ENCODE measurements around the gene KHDC4. TPM values are rescaled to one million over a fixed set of nuclear protein-coding genes. Genes with fewer than 3 reads are reported as not detected.

The KHDC4 gene
- polyA plus RNA-seq, 1 donor, result 75.2 TPM

DNA sequence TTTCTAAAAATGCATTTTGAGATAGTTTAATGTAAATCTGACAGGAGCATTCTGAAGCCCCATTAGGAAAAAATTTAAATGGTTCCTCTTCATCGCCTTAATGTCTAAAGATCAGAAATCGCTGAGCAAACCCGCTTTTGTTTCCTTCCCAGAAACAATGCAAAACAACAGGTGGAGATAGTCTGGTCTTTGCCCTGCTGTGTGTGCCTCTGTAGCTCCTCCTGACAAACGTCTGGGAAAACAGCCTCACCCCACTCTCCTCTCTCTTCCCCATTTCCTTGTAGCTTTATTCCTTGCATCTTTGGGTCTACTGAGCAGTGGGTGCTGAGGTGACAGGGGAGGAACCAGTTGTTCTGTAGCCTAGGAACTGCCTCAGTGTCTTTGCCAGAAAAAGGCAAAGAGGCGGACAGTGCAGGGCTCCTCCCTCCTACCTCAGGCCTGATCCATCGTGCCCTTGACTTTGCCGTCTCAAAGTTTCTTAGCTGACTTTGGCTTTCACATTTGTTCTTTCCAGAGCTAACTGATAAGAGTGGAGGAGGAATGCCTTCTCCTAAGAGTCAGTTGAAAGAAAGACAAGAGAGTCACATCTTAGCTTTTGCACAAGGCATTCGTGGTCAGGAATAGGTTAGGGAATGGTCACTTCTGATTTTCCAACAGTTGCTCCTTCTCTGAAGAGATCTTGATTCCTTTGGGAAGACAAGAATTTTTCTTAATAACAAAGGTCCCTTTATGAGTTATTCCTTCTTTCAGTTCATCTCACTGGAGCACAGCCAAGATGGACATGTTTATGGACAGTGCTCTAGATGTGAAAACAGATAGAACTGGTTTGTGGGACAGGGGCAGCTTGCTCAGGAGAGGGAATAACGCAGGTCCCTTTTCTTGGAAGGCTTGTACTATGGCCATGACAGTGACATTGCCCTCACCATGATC, 49.9 kb downstream of the KHDC4 start:
- WGBS (ENCODE audit: insufficient coverage, low lambda C conversion rate), result 40% methylated on average over 1 of the region's 9 CpGs
- no peak overlapping the region for H3K4me3 ChIP-seq (ENCODE audit: low read length)
- no peaks in the 10 kb centered on the region for H3K27me3 ChIP-seq (ENCODE audit: control insufficient read depth, insufficient read depth, low read length)
- H3K36me3 ChIP-seq (ENCODE audit: control insufficient read depth, insufficient read depth, low read length), result no peaks in the 10 kb centered on the region
- DNase-seq, result peak; percentile 62 to 83
- peak overlapping the region; percentile 87 for H3K27ac ChIP-seq (ENCODE audit: low read length)
- H3K9me3 ChIP-seq (ENCODE audit: control insufficient read depth, low read depth, low read length), result no peaks in the 10 kb centered on the region
- H3K4me1 ChIP-seq (ENCODE audit: control insufficient read depth, insufficient read depth, low read length), result peaks cover 55% of the 10 kb centered on the region

DNA sequence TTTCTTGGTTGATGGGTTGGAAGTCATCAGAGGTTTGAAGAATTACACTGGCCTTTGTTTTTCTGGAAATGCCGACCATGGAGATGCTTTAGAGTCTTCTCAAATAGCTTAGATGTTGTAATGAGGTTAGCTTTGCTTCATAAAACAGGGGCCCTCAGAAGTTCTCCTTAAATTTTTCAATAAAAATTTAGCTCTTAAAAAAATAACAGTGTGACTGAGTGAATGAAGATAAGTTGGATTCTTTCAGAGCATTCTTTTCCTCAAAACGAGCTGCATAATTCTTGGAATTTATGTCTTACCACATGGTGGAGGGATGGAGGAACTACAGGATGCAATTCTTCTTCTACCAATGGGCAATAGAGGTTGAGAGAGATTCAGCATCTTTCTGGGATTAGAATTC, 51.4 kb downstream of the KHDC4 start:
- no peaks in the 10 kb centered on the region for H3K27me3 ChIP-seq (ENCODE audit: control insufficient read depth, insufficient read depth, low read length)
- H3K36me3 ChIP-seq (ENCODE audit: control insufficient read depth, insufficient read depth, low read length), result no peaks in the 10 kb centered on the region
- H3K4me3 ChIP-seq (ENCODE audit: low read length), result no peak overlapping the region
- H3K9me3 ChIP-seq (ENCODE audit: control insufficient read depth, low read depth, low read length), result no peaks in the 10 kb centered on the region
- peaks cover 57% of the 10 kb centered on the region for H3K4me1 ChIP-seq (ENCODE audit: control insufficient read depth, insufficient read depth, low read length)
- DNase-seq, result no peak
- H3K27ac ChIP-seq (ENCODE audit: low read length), result peak overlapping the region; percentile 87
- no CpG with 5 or more reads among the region's 2 CpGs for WGBS (ENCODE audit: insufficient coverage, low lambda C conversion rate)

DNA sequence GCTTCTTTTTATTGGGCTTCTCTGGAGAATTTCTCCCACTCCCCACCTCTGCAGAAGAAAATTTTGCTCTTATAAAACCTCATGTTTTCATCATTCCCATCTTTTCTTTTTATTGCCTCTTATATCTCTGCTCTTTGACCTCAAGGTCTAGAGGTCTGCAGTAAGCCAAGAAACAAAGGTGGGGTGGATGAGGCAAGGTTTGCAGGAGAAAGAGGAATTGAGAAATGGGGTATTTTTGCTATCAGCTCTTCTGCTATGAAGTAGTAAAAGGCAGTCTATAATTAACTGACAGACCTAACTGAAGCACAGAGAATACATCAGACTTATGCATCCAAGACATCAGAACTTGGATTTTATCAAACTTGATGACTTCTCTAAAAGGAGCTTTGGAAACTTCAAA, 52.0 kb downstream of the KHDC4 start:
- DNase-seq, result peak; percentile 67 to 87
- Histone ChIP-seq H3K9me3 (ENCODE audit: control insufficient read depth, low read depth, low read length) (no peaks in the 10 kb centered on the region), H3K27ac (ENCODE audit: low read length) (peak overlapping the region; percentile 87), H3K4me3 (ENCODE audit: low read length) (no peak overlapping the region), H3K27me3 (ENCODE audit: control insufficient read depth, insufficient read depth, low read length) (no peaks in the 10 kb centered on the region), H3K4me1 (ENCODE audit: control insufficient read depth, insufficient read depth, low read length) (peaks cover 57% of the 10 kb centered on the region), H3K36me3 (ENCODE audit: control insufficient read depth, insufficient read depth, low read length) (no peaks in the 10 kb centered on the region)

- WGBS (ENCODE audit: insufficient coverage, low lambda C conversion rate), result no CpG with 5 or more reads among the region's 6 CpGs
- peak; percentile 92 to 97 for DNase-seq
- Histone ChIP-seq H3K4me1 (ENCODE audit: control insufficient read depth, insufficient read depth, low read length) (peaks cover 56% of the 10 kb centered on the region), H3K36me3 (ENCODE audit: control insufficient read depth, insufficient read depth, low read length) (no peaks in the 10 kb centered on the region), H3K27me3 (ENCODE audit: control insufficient read depth, insufficient read depth, low read length) (no peaks in the 10 kb centered on the region), H3K27ac (ENCODE audit: low read length) (peak overlapping the region; percentile 87), H3K9me3 (ENCODE audit: control insufficient read depth, low read depth, low read length) (no peaks in the 10 kb centered on the region), H3K4me3 (ENCODE audit: low read length) (no peak overlapping the region)
Measured at GRCh38 chr1:155880950-155881349, 53.3 kb downstream of the KHDC4 start.

DNA sequence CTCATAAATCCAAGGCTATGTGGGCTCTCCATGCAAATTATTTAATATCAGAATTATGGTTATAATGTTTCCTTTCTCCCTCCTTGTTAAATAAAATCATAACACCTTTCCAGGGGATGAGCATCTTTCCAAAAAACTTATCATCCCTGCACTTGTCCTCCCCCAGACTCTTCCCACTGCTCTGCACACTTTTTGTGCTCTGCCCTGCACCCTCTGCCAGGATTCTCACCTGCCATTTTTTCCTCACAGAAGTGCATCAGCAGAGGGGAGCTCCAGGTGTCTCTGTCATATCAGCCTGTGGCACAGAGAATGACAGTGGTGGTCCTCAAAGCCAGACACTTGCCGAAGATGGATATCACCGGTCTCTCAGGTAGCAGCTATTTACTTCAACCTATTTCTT, 54.0 kb downstream of the KHDC4 start:
- H3K27me3 ChIP-seq (ENCODE audit: control insufficient read depth, insufficient read depth, low read length), result no peaks in the 10 kb centered on the region
- no peak for DNase-seq
- H3K4me1 ChIP-seq (ENCODE audit: control insufficient read depth, insufficient read depth, low read length), result peaks cover 49% of the 10 kb centered on the region
- no peaks in the 10 kb centered on the region for H3K9me3 ChIP-seq (ENCODE audit: control insufficient read depth, low read depth, low read length)
- H3K27ac ChIP-seq (ENCODE audit: low read length), result peak overlapping the region; percentile 83
- H3K36me3 ChIP-seq (ENCODE audit: control insufficient read depth, insufficient read depth, low read length), result no peaks in the 10 kb centered on the region
- H3K4me3 ChIP-seq (ENCODE audit: low read length), result no peak overlapping the region
- no CpG with 5 or more reads among the region's 2 CpGs for WGBS (ENCODE audit: insufficient coverage, low lambda C conversion rate)

GRCh38 chr1:155877945-155878344, 56.3 kb downstream of the KHDC4 start:
- H3K27me3 ChIP-seq (ENCODE audit: control insufficient read depth, insufficient read depth, low read length), result no peaks in the 10 kb centered on the region
- H3K27ac ChIP-seq (ENCODE audit: low read length), result no peak overlapping the region
- 100% methylated on average over 1 of the region's 2 CpGs for WGBS (ENCODE audit: insufficient coverage, low lambda C conversion rate)
- H3K9me3 ChIP-seq (ENCODE audit: control insufficient read depth, low read depth, low read length), result no peaks in the 10 kb centered on the region
- DNase-seq, result no peak
- H3K4me1 ChIP-seq (ENCODE audit: control insufficient read depth, insufficient read depth, low read length), result peaks cover 29% of the 10 kb centered on the region
- H3K4me3 ChIP-seq (ENCODE audit: low read length), result no peak overlapping the region
- H3K36me3 ChIP-seq (ENCODE audit: control insufficient read depth, insufficient read depth, low read length), result no peaks in the 10 kb centered on the region

DNA sequence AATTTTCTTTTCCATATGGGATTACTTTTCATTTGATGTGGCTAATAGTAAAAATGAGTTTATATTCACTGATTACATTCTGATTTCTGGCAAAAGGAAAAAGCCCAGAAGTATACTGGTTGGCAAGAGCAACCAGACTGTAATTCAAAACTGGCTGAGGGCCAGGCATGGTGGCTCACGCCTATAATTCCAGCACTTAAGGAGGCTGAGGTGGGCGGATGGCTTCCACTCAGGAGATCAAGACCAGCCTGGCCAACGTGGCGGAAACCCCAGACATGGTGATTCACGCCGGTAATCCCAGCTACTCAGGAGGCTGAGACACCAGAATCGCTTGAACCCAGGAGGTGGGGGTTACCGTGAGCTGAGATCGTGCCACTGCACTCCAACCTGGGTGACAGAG, 60.4 kb downstream of the KHDC4 start:
- H3K27me3 ChIP-seq (ENCODE audit: control insufficient read depth, insufficient read depth, low read length), result no peaks in the 10 kb centered on the region
- 90% methylated on average over 2 of the region's 9 CpGs for WGBS (ENCODE audit: insufficient coverage, low lambda C conversion rate)
- DNase-seq, result no peak

DNA sequence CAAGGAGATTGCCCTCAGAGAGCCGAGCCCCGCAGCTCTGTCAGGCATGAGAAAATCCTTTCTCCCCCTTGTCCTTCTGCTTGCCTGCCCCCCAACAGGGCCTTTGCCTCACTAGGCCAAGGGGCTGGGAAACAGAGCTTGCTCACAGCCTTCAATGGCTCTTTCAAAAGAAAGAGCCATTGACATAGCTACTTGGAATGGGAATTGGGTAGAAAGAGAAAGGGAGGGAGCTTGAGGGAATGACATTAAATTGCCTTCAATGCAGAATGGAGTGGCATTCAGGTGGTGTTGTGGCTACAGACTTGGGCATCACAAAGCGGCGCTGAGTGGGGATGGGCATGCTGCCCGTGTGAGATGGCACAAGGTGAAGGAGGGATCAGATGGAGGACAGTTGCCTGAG, 61.7 kb downstream of the KHDC4 start:
- WGBS (ENCODE audit: insufficient coverage, low lambda C conversion rate), result 83% methylated on average over 1 of the region's 5 CpGs
- no peaks in the 10 kb centered on the region for H3K27me3 ChIP-seq (ENCODE audit: control insufficient read depth, insufficient read depth, low read length)
- no peak for DNase-seq
- H3K36me3 ChIP-seq (ENCODE audit: control insufficient read depth, insufficient read depth, low read length), result no peaks in the 10 kb centered on the region
- H3K27ac ChIP-seq (ENCODE audit: low read length), result no peak overlapping the region
- H3K9me3 ChIP-seq (ENCODE audit: control insufficient read depth, low read depth, low read length), result no peaks in the 10 kb centered on the region
- H3K4me3 ChIP-seq (ENCODE audit: low read length), result no peak overlapping the region
- H3K4me1 ChIP-seq (ENCODE audit: control insufficient read depth, insufficient read depth, low read length), result no peaks in the 10 kb centered on the region

More for the DNA sequence above, 60.4 kb downstream of the KHDC4 start:
- Histone ChIP-seq H3K4me3 (ENCODE audit: low read length) (no peak overlapping the region), H3K9me3 (ENCODE audit: control insufficient read depth, low read depth, low read length) (no peaks in the 10 kb centered on the region), H3K27ac (ENCODE audit: low read length) (no peak overlapping the region), H3K4me1 (ENCODE audit: control insufficient read depth, insufficient read depth, low read length) (no peaks in the 10 kb centered on the region), H3K36me3 (ENCODE audit: control insufficient read depth, insufficient read depth, low read length) (no peaks in the 10 kb centered on the region)

DNA sequence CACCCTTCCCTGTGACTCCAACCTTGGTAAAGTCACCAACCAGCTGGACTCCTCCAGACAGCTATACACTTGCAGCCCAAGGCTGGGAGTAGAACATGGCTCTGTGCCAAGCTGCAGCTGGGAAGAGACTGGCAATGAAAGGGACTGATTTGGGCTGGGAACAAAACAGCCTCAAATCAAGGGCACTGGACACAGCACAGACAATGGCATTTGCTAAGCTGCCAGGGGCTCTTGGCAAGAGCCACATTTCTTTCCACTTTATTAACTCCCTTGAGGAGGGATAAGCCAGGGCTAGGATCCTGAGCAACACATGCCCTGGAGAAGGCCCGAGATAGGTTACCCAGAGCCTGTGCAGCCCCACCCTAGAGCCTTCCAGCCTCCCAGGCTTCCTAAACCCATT, 62.8 kb downstream of the KHDC4 start:
- Histone ChIP-seq H3K4me3 (ENCODE audit: low read length) (no peak overlapping the region), H3K9me3 (ENCODE audit: control insufficient read depth, low read depth, low read length) (no peaks in the 10 kb centered on the region), H3K36me3 (ENCODE audit: control insufficient read depth, insufficient read depth, low read length) (no peaks in the 10 kb centered on the region), H3K27ac (ENCODE audit: low read length) (no peak overlapping the region), H3K27me3 (ENCODE audit: control insufficient read depth, insufficient read depth, low read length) (no peaks in the 10 kb centered on the region), H3K4me1 (ENCODE audit: control insufficient read depth, insufficient read depth, low read length) (no peaks in the 10 kb centered on the region)
- no CpG with 5 or more reads among the region's 1 CpG for WGBS (ENCODE audit: insufficient coverage, low lambda C conversion rate)
- DNase-seq, result peak in 1 of 2 donors; percentile 18

- Histone ChIP-seq H3K27me3 (ENCODE audit: control insufficient read depth, insufficient read depth, low read length) (no peaks in the 10 kb centered on the region), H3K4me1 (ENCODE audit: control insufficient read depth, insufficient read depth, low read length) (no peaks in the 10 kb centered on the region), H3K9me3 (ENCODE audit: control insufficient read depth, low read depth, low read length) (no peaks in the 10 kb centered on the region), H3K27ac (ENCODE audit: low read length) (no peak overlapping the region), H3K36me3 (ENCODE audit: control insufficient read depth, insufficient read depth, low read length) (no peaks in the 10 kb centered on the region), H3K4me3 (ENCODE audit: low read length) (no peak overlapping the region)
- no CpG with 5 or more reads among the region's 8 CpGs for WGBS (ENCODE audit: insufficient coverage, low lambda C conversion rate)
- DNase-seq, result no peak
Measured at GRCh38 chr1:155867766-155868165, 66.4 kb downstream of the KHDC4 start.

DNA sequence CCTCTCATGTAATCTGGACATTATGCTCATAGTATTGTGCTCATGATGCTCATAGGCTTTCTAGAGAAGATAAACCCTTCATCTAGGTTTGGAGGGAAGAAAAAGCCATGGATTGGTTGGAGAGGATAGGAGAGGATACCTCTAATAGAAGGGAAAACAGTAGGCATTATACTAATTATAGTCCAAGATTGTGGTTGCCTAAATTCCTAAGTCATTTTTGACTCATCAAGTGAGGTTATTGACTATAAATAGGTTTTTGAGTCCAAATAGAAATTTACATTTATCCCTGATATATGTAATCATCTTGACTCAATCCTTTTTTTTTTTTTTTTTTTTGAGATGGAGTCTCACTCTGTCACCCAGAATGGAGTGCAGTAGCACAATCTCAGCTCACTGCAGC, 69.8 kb downstream of the KHDC4 start:
- Histone ChIP-seq H3K27ac (ENCODE audit: low read length) (no peak overlapping the region), H3K4me3 (ENCODE audit: low read length) (no peak overlapping the region), H3K9me3 (ENCODE audit: control insufficient read depth, low read depth, low read length) (no peaks in the 10 kb centered on the region), H3K27me3 (ENCODE audit: control insufficient read depth, insufficient read depth, low read length) (peaks cover 2% of the 10 kb centered on the region), H3K4me1 (ENCODE audit: control insufficient read depth, insufficient read depth, low read length) (no peaks in the 10 kb centered on the region), H3K36me3 (ENCODE audit: control insufficient read depth, insufficient read depth, low read length) (no peaks in the 10 kb centered on the region)
- DNase-seq, result no peak

Measured in large intestine (tissue), 3 donors.